HL-60/S4 (cell line): ENCODE measurements around the gene GCHFR.

Experiments used
- in situ Hi-C: fragments of 300-500 bp; cut with MboI; formaldehyde crosslinking; loops from 2 replicates; pipeline ENCODE4 v1.14.3; 2022; ENCODE audit warnings: low sequenced_read_pairs

The GCHFR gene

GRCh38 chr15:40775740-40776536 lies 12.1 kb downstream of the GCHFR start:
- in situ Hi-C loops, result no loop called here

- in situ Hi-C loops, result no loop called here
Observed at GRCh38 chr15:40776537-40777141, 12.8 kb downstream of the GCHFR start.

- in situ Hi-C loops, result no loop called here
Observed at GRCh38 chr15:40782609-40783227, 18.9 kb downstream of the GCHFR start.

- in situ Hi-C loops, result no loop called here
Observed at GRCh38 chr15:40785164-40785563, 21.3 kb downstream of the GCHFR start.

- in situ Hi-C loops, result no loop called here
Observed at GRCh38 chr15:40785814-40786213, 21.9 kb downstream of the GCHFR start.

- in situ Hi-C loops, result no loop called here
Observed at GRCh38 chr15:40787344-40787841, 23.5 kb downstream of the GCHFR start.

GRCh38 chr15:40787991-40788390 lies 24.1 kb downstream of the GCHFR start:
- in situ Hi-C loops, result no loop called here

- in situ Hi-C loops, result no loop called here
Observed at GRCh38 chr15:40789119-40789518, 25.3 kb downstream of the GCHFR start.

GRCh38 chr15:40789999-40790398 lies 26.1 kb downstream of the GCHFR start:
- in situ Hi-C loops, result no loop called here

- in situ Hi-C loops, result no loop called here
Observed at GRCh38 chr15:40790718-40791117, 26.9 kb downstream of the GCHFR start.

GRCh38 chr15:40792394-40792793 lies 28.5 kb downstream of the GCHFR start:
- in situ Hi-C loops, result no loop called here

GRCh38 chr15:40793216-40793989 lies 29.5 kb downstream of the GCHFR start:
- in situ Hi-C loops, result no loop called here

- in situ Hi-C loops, result no loop called here
Observed at GRCh38 chr15:40796041-40796440, 32.2 kb downstream of the GCHFR start.

- in situ Hi-C loops, result no loop called here
Observed at GRCh38 chr15:40796512-40796911, 32.6 kb downstream of the GCHFR start.

GRCh38 chr15:40799523-40799922 lies 35.7 kb downstream of the GCHFR start:
- in situ Hi-C loops, result no loop called here

GRCh38 chr15:40803076-40803475 lies 39.2 kb downstream of the GCHFR start:
- in situ Hi-C loops, result no loop called here

- in situ Hi-C loops, result no loop called here
Observed at GRCh38 chr15:40803688-40804087, 39.8 kb downstream of the GCHFR start.

GRCh38 chr15:40806672-40807027 lies 42.8 kb downstream of the GCHFR start:
- in situ Hi-C loops, result no loop called here

GRCh38 chr15:40807028-40807887 lies 43.4 kb downstream of the GCHFR start, which contains the start of the genes DNAJC17 and ZFYVE19:
Gene DNAJC17, minus strand, starts transcription at chr15:40807473. Its CDS starts 27 bp downstream, at chr15:40807446.
Gene ZFYVE19, plus strand, starts transcription at chr15:40807089. Its CDS starts 501 bp downstream, at chr15:40807590.
- in situ Hi-C loops, result no loop called here

GRCh38 chr15:40807888-40808461 lies 44.1 kb downstream of the GCHFR start:
- in situ Hi-C loops, result no loop called here
